Muscle layer of colon (tissue), 2 donors: ENCODE measurements around the gene SOHLH1.

ENCODE experiments used
- H3K27ac ChIP-seq: one replicate; pipeline ENCODE4 v1.7.0; 2013; ENCODE audit warnings: low read depth, mild to moderate bottlenecking, low read length, moderate library complexity
- H3K27me3 ChIP-seq, 2 donors: one replicate each; pipeline ENCODE4 v1.7.0; 2013; ENCODE audit warnings: low read length in 2 of 2, mild to moderate bottlenecking in 2 of 2; ENCODE audit not compliant: insufficient read depth in 2 of 2, control insufficient read depth in 1 of 2
- H3K36me3 ChIP-seq: one replicate; pipeline ENCODE4 v1.7.0; 2013; ENCODE audit warnings: mild to moderate bottlenecking, low read length; ENCODE audit not compliant: insufficient read depth
- H3K4me1 ChIP-seq: one replicate; pipeline ENCODE4 v1.7.0; 2013; ENCODE audit warnings: mild to moderate bottlenecking, low read length; ENCODE audit not compliant: insufficient read depth
- H3K4me3 ChIP-seq, 2 donors: one replicate each; pipeline ENCODE4 v1.7.0; 2013; ENCODE audit warnings: low read length in 2 of 2, low read depth in 1 of 2, mild to moderate bottlenecking in 1 of 2, moderate library complexity in 1 of 2
- H3K9ac ChIP-seq: one replicate; pipeline ENCODE4 v1.7.0; 2013; ENCODE audit warnings: low read length
- H3K9me3 ChIP-seq: one replicate; pipeline ENCODE4 v1.7.0; 2013; ENCODE audit warnings: mild to moderate bottlenecking, low read length
- donor health status: abdominal sarcoma.
- donor health status: Adenocarcinoma of cecum.

The SOHLH1 gene

DNA sequence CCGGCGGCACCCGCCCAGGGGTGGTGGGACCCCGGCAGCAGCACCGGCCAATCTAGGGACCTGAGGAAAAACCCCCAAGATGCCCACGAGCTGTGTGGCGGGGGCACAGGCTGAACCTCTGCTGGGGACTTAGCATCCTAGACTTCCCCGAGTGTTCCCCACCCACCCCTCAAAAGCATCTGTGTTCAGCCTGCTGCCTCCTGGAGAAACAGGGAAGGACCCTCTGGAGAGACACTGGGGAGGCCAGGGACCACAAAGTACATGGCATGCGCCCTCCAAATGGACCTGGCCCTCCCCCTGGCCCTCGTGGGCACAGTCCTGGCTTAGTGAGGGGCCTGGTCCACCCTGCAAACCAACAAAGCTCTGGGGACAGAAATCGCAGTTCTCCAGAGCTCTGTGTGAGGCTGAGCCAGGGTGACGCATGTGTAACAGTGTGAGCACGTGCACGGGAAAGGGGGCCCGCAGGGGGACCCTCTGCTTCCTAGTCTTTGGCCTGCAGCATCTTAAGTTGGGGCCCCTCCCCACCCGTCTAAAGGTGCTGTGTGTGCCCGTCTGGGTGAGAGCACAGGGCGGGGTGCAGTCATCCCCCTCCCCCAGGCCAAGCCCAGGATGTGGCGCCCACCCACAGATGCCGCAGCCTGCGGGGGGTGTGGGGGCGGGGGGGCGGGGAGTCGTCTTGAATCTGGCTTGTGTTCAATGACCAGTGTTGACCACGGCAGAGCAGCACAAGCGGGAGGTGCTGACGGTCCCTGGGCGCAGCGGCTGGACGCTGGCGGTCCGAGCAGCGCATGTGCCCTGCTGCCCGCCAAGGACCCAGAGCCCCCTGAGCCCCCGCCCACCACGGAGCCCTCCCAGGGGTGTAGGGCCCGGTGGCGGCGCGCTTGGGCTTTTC, 2.0 kb upstream of the SOHLH1 start:
- no peaks in the 10 kb centered on the region for H3K9me3 ChIP-seq
- H3K27ac ChIP-seq, result no peak overlapping the region
- no peak overlapping the region for H3K4me3 ChIP-seq
- H3K4me1 ChIP-seq, result peaks cover 5% of the 10 kb centered on the region
- no peak overlapping the region for H3K9ac ChIP-seq
- H3K36me3 ChIP-seq, result no peaks in the 10 kb centered on the region
- peaks cover 4 to 39% of the 10 kb centered on the region in 2 donors for H3K27me3 ChIP-seq

DNA sequence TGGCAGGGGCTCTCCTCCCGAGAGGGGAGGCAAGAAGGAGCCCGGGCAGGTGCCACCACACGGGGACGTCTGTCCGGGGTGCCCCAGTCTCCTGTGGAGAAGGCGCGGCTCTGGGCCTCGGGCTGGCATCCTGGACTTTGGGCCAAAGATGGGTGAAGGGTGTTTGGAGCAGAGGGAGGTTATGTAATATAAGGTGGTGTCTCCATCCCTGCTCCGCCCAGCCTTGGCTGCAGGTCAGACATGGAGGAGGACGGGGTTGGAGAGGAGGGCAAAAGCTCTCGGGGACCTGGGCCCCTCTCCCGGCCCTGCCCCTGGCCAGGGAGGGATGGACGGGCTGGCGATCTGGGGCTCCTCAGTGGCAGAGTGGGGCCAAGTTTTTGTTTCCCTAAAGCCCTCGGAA, 1.2 kb upstream of the SOHLH1 start:
- Histone ChIP-seq H3K27ac (no peak overlapping the region), H3K4me3 (no peak overlapping the region), H3K36me3 (no peaks in the 10 kb centered on the region), H3K9ac (no peak overlapping the region), H3K9me3 (no peaks in the 10 kb centered on the region), H3K4me1 (peaks cover 5% of the 10 kb centered on the region), H3K27me3 (peaks cover 4 to 39% of the 10 kb centered on the region in 2 donors)

GRCh38 chr9:135698767-135699166, 514 bp downstream of the SOHLH1 start:
- peaks cover 4 to 22% of the 10 kb centered on the region in 2 donors for H3K27me3 ChIP-seq
- H3K9me3 ChIP-seq, result no peaks in the 10 kb centered on the region
- no peak overlapping the region for H3K9ac ChIP-seq
- H3K4me3 ChIP-seq, result no peak overlapping the region
- peaks cover 5% of the 10 kb centered on the region for H3K4me1 ChIP-seq
- H3K36me3 ChIP-seq, result no peaks in the 10 kb centered on the region
- H3K27ac ChIP-seq, result no peak overlapping the region

GRCh38 chr9:135698236-135698635, 1.0 kb downstream of the SOHLH1 start:
- H3K27me3 ChIP-seq, result peaks cover 4 to 17% of the 10 kb centered on the region in 2 donors
- no peaks in the 10 kb centered on the region for H3K9me3 ChIP-seq
- no peak overlapping the region for H3K4me3 ChIP-seq
- peaks cover 5% of the 10 kb centered on the region for H3K4me1 ChIP-seq
- no peak overlapping the region for H3K27ac ChIP-seq
- no peak overlapping the region for H3K9ac ChIP-seq
- H3K36me3 ChIP-seq, result no peaks in the 10 kb centered on the region

DNA sequence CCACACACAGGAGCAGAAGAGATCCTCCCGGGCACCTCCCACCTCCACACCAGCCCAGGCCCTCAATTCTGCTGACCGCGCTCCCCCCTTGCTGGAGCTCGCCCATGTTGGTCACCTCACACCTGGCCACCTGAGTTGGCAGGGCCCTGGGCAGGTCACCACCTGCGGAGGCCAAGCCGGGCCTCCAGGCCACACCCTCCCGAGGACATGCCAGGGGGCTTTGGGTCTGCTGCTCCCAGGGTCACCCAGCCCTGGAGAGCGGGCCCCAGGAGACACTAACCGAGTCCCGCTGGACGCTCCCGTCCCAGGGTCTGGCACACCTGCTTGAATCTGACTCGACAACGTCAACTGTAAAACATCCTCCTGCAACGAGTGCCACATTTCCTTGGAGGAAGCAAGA, 2.1 kb downstream of the SOHLH1 start:
- Histone ChIP-seq H3K27me3 (peaks cover 0 to 13% of the 10 kb centered on the region in 2 donors), H3K9me3 (no peaks in the 10 kb centered on the region), H3K4me1 (peaks cover 3% of the 10 kb centered on the region), H3K36me3 (no peaks in the 10 kb centered on the region), H3K9ac (no peak overlapping the region), H3K4me3 (no peak overlapping the region), H3K27ac (no peak overlapping the region)

DNA sequence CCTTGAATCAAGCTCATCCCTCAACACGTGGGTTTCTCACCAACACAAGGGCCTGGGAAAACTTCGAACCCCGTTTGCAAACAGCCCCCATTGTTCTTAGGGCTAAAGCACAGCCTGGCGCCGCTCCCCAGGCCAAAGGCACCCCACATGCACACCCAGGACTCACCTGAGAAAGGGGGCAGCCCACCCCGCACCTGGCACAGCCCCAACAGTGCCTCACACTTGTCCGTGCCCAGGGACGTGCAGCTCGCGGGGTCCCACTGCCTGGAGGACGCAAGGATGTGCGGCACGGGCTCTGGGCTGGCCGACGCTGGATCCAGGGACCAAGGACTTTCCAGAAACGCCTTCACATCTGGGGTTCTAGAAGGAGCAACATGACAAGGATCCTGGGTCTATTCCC, 2.8 kb downstream of the SOHLH1 start:
- H3K9me3 ChIP-seq, result no peaks in the 10 kb centered on the region
- no peak overlapping the region for H3K4me3 ChIP-seq
- H3K36me3 ChIP-seq, result no peaks in the 10 kb centered on the region
- no peaks in the 10 kb centered on the region for H3K4me1 ChIP-seq
- no peak overlapping the region for H3K27ac ChIP-seq
- peaks cover 0 to 7% of the 10 kb centered on the region in 2 donors for H3K27me3 ChIP-seq
- no peak overlapping the region for H3K9ac ChIP-seq

- Histone ChIP-seq H3K27me3 (peaks cover 0 to 7% of the 10 kb centered on the region in 2 donors), H3K36me3 (no peaks in the 10 kb centered on the region), H3K4me1 (no peaks in the 10 kb centered on the region), H3K9me3 (no peaks in the 10 kb centered on the region), H3K4me3 (no peak overlapping the region), H3K9ac (no peak overlapping the region), H3K27ac (no peak overlapping the region)
Observed at GRCh38 chr9:135695642-135696041, 3.6 kb downstream of the SOHLH1 start.

- Histone ChIP-seq H3K4me3 (no peak overlapping the region), H3K36me3 (no peaks in the 10 kb centered on the region), H3K9ac (no peak overlapping the region), H3K27ac (no peak overlapping the region), H3K4me1 (no peaks in the 10 kb centered on the region), H3K27me3 (peaks cover 0 to 7% of the 10 kb centered on the region in 2 donors), H3K9me3 (no peaks in the 10 kb centered on the region)
Observed at GRCh38 chr9:135695036-135695435, 4.2 kb downstream of the SOHLH1 start.

- Histone ChIP-seq H3K4me3 (no peak overlapping the region), H3K4me1 (no peaks in the 10 kb centered on the region), H3K9me3 (no peaks in the 10 kb centered on the region), H3K36me3 (no peaks in the 10 kb centered on the region), H3K27ac (no peak overlapping the region), H3K27me3 (peaks cover 0 to 9% of the 10 kb centered on the region in 2 donors), H3K9ac (no peak overlapping the region)
Observed at GRCh38 chr9:135694414-135694813, 4.9 kb downstream of the SOHLH1 start.

- H3K4me3 ChIP-seq, result no peak overlapping the region
- peaks cover 0 to 13% of the 10 kb centered on the region in 2 donors for H3K27me3 ChIP-seq
- H3K9ac ChIP-seq, result no peak overlapping the region
- no peaks in the 10 kb centered on the region for H3K36me3 ChIP-seq
- H3K9me3 ChIP-seq, result no peaks in the 10 kb centered on the region
- no peak overlapping the region for H3K27ac ChIP-seq
- H3K4me1 ChIP-seq, result no peaks in the 10 kb centered on the region
Observed at GRCh38 chr9:135693771-135694170, 5.5 kb downstream of the SOHLH1 start.

GRCh38 chr9:135693265-135693664, 6.0 kb downstream of the SOHLH1 start:
- Histone ChIP-seq H3K27me3 (peaks cover 0 to 13% of the 10 kb centered on the region in 2 donors), H3K27ac (no peak overlapping the region), H3K36me3 (no peaks in the 10 kb centered on the region), H3K9me3 (no peaks in the 10 kb centered on the region), H3K4me3 (no peak overlapping the region), H3K9ac (no peak overlapping the region), H3K4me1 (no peaks in the 10 kb centered on the region)

DNA sequence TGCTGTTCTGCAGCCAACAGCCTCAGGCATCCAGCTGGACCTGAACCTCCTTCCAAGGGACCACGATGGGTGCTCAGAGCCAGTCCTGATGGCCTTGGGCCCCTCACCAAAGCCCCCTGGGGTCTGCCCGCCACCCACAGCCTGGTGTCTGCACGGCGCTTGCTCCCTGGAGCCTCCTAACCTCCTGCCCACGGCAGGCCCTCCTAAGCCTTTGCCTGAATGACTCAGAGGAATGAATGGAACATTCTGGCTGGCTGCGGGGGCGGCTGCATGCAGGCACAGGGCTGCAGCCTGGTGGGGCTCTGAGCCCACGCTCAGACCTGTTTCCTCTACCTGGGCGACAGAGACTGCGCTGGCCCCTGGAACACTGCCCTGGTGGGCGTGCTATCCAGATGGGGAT, 6.9 kb downstream of the SOHLH1 start:
- no peaks in the 10 kb centered on the region for H3K4me1 ChIP-seq
- H3K9ac ChIP-seq, result no peak overlapping the region
- no peaks in the 10 kb centered on the region for H3K9me3 ChIP-seq
- H3K27me3 ChIP-seq, result peaks cover 0 to 13% of the 10 kb centered on the region in 2 donors
- H3K36me3 ChIP-seq, result no peaks in the 10 kb centered on the region
- H3K27ac ChIP-seq, result no peak overlapping the region
- no peak overlapping the region for H3K4me3 ChIP-seq
